GM10266 (cell line): ENCODE measurements around the gene PGLYRP3.
"Not testable (repeated sequence)": the region's sequence is repeated elsewhere in the genome, so short reads cannot be mapped to it uniquely, and the experiment has no call there.

Experiments used
- DNase-seq: peaks from one replicate; pipeline ENCODE4 v3.0.0; 2012; ENCODE audit errors: extremely low spot score
- TF ChIP-seq, protein P1 (sequence below): IDR thresholded peaks from 2 replicates; pipeline ENCODE4 v1.5.1; 2012; ENCODE audit warnings: mild to moderate bottlenecking, low read depth; ENCODE audit not compliant: control insufficient read depth, insufficient read depth; ENCODE audit errors: missing control alignments

The PGLYRP3 gene

GRCh38 chr1:153340356-153340755, 27.6 kb upstream of the PGLYRP3 start:
- no peak for DNase-seq
- TF ChIP-seq, protein P1, sequence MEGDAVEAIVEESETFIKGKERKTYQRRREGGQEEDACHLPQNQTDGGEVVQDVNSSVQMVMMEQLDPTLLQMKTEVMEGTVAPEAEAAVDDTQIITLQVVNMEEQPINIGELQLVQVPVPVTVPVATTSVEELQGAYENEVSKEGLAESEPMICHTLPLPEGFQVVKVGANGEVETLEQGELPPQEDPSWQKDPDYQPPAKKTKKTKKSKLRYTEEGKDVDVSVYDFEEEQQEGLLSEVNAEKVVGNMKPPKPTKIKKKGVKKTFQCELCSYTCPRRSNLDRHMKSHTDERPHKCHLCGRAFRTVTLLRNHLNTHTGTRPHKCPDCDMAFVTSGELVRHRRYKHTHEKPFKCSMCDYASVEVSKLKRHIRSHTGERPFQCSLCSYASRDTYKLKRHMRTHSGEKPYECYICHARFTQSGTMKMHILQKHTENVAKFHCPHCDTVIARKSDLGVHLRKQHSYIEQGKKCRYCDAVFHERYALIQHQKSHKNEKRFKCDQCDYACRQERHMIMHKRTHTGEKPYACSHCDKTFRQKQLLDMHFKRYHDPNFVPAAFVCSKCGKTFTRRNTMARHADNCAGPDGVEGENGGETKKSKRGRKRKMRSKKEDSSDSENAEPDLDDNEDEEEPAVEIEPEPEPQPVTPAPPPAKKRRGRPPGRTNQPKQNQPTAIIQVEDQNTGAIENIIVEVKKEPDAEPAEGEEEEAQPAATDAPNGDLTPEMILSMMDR = no peak

DNA sequence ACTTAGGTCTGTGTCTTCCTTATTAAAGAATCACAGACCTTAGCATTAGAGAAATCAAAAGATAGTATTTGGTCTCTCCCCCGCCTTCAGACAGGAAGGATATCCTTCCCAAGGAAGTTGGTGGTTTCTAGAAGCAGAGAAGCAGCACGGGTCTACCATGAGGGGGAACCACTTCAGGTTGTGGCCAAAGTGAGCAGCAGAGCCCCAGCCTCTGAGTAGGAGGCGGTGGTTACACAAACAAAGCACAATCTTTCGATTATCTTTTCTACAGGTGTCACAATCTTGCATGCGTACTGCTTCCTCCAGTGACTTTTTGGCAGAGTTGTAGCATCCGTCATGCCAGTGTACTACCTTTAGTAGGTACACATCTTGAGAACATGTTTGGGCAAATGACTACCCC, 27.1 kb upstream of the PGLYRP3 start:
- TF ChIP-seq, protein P1 = no peak

GRCh38 chr1:153337980-153338853, 25.5 kb upstream of the PGLYRP3 start:
- TF ChIP-seq, protein P1 = no peak
- no peak for DNase-seq

More for the DNA sequence above, 27.1 kb upstream of the PGLYRP3 start:
- DNase-seq = no peak

- TF ChIP-seq, protein P1 = no peak
- DNase-seq = no peak
Observed at GRCh38 chr1:153336650-153337049, 23.9 kb upstream of the PGLYRP3 start.

GRCh38 chr1:153333902-153334301, 21.1 kb upstream of the PGLYRP3 start:
- DNase-seq = no peak
- TF ChIP-seq, protein P1 = no peak

DNA sequence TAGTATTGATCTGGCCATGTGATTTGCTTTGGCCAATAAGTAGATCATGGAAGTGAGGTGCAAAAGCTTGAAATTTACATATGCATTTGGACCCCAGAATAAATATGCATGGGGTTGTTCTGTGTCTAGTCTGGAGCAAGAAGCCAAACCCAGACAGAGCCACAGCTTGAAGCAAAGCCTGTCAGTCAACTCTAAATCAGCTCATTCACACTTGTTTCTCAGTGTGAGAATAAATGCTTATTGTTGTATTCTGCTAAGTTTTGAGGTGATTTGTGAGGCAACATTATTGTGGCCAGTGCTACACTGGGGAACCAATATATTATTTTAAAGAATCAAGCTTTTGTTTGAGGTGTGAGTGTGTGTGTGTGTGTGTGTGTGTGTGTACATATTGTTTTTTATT, 12.2 kb upstream of the PGLYRP3 start:
- TF ChIP-seq, protein P1 = no peak
- no peak for DNase-seq

DNA sequence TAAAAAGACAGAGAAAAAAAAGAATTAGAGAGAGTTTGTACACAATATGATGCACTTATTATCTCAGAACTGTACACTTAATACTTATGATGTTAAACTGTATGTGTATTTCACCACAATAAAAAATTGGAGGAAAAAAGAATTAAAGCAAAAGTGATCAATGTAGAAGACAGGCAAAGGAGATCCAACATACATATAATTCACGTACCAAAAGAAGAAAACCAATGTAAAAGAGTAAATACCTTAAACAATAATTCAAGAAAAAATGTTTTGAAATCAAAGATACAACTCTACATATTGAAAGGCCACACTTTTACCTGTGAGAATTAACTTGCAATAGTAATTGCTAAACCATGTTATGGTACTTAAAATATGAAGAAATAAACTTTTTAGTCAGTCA, 9.8 kb upstream of the PGLYRP3 start:
- DNase-seq = no peak
- TF ChIP-seq, protein P1 = no peak

- not testable (repeated sequence) for DNase-seq
Observed at GRCh38 chr1:153318145-153318544, 5.4 kb upstream of the PGLYRP3 start.

DNA sequence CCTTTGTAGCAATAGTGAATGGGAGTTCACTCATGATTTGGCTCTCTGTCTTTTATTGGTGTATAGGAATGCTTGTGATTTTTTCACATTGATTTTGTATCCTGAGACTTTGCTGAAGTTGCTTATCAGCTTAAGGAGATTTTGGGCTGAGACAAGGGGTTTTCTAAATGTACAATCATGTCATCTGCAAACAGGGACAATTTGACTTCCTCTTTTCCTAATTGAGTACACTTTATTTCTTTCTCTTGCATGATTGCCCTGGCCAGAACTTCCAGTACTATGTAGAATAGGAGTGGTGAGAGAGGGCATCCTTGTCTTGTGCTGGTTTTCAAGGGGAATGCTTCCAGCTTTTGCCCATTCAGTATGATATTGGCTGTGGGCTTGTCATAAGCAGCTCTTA, 3.3 kb upstream of the PGLYRP3 start:
- DNase-seq = not testable (repeated sequence)

DNA sequence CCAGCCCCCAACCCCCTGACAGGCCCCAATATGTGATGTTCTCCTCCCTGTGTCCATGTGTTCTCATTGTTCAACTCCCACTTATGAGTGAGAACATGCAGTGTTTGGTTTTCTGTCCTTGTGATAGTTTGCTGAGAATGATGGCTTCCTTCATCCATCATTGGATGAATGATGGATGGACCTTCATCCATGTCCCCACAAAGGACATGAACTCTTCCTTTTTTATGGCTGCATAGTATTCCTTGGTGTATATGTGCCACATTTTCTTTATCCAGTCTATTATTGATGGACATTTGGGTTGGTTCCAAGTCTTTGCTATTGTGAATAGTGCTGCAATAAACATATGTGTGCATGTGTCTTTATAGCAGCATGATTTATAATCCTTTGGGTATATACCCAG, 1.6 kb upstream of the PGLYRP3 start:
- not testable (repeated sequence) for DNase-seq
